IMR-90 (cell line): ENCODE results near the gene TERB1. TPM values are rescaled to one million over a fixed set of nuclear protein-coding genes. Genes with fewer than 3 reads are reported as not detected.

ENCODE experiments used
- ATAC-seq: fragments of 200-7000 bp; cut with Tn5 transposase; 2 replicates; pipeline ENCODE4 v1.9.1; 2020; ENCODE audit warnings: low read depth, mild to moderate bottlenecking, moderate library complexity
- BruUV-seq: library from RNA; stranded (reverse); fragments of 400-500 nt; replicated peaks from 2 replicates; lab custom pipeline; 2021; lab: Mats Ljungman, UMichigan
- CTCF ChIA-PET: fragments of 300-600 bp; formaldehyde crosslinking; extraction: SDS; loops from one replicate; lab custom pipeline; 2021; ENCODE audit warnings: antibody characterized with exemption; lab: Yijun Ruan, JAX
- POLR2A ChIA-PET: fragments of 300-600 bp; sonication (Branson Sonifier 250); formaldehyde crosslinking; loops from one replicate; lab custom pipeline; 2022; ENCODE audit warnings: antibody characterized with exemption; ENCODE audit not compliant: unreplicated experiment; lab: Charles Lee
- DNase-seq: peaks from one replicate; pipeline ENCODE4 v3.0.0; 2013
- H2AFZ ChIP-seq: replicated peaks from 2 replicates; pipeline ENCODE3; 2013; ENCODE audit warnings: low read length, mild to moderate bottlenecking; ENCODE audit not compliant: poor library complexity
- H2AK5ac ChIP-seq: 2 replicates; pipeline ENCODE4 v1.6.1; 2013; ENCODE audit warnings: low read depth, low read length, inconsistent platforms
- H2AK9ac ChIP-seq: replicated peaks from 2 replicates; pipeline ENCODE3; 2013; ENCODE audit warnings: mild to moderate bottlenecking, low read depth, low read length, moderate library complexity; ENCODE audit not compliant: poor library complexity
- H2BK120ac ChIP-seq: 2 replicates; pipeline ENCODE4 v1.6.1; 2013; ENCODE audit warnings: low read depth, low read length, inconsistent platforms
- H2BK15ac ChIP-seq: 3 replicates; pipeline ENCODE4 v1.6.1; 2013; ENCODE audit warnings: low read depth, low read length, inconsistent platforms
- H2BK20ac ChIP-seq: 2 replicates; pipeline ENCODE4 v1.6.1; 2013; ENCODE audit warnings: low read depth, mild to moderate bottlenecking, inconsistent platforms, low read length, moderate library complexity
- H2BK5ac ChIP-seq: 2 replicates; pipeline ENCODE4 v1.6.1; 2013; ENCODE audit warnings: mild to moderate bottlenecking, low read depth, low read length, inconsistent platforms; ENCODE audit not compliant: poor library complexity, severe bottlenecking
- H3K14ac ChIP-seq: replicated peaks from 2 replicates; pipeline ENCODE4 v1.6.1; 2013; ENCODE audit warnings: low read depth, low read length, inconsistent platforms
- H3K18ac ChIP-seq: 2 replicates; pipeline ENCODE4 v1.6.1; 2013; ENCODE audit warnings: low read depth, low read length, control low read depth
- H3K23ac ChIP-seq: 2 replicates; pipeline ENCODE4 v1.6.1; 2013; ENCODE audit warnings: low read depth, low read length, inconsistent platforms
- H3K27ac ChIP-seq: 2 replicates; pipeline ENCODE4 v1.5.1; 2013; ENCODE audit warnings: mild to moderate bottlenecking, control low read depth, low read length; ENCODE audit not compliant: insufficient read depth
- H3K27me3 ChIP-seq: 2 replicates; pipeline ENCODE4 v1.6.1; 2013; ENCODE audit warnings: low read length; ENCODE audit not compliant: control insufficient read depth, insufficient read depth
- H3K36me3 ChIP-seq: 2 replicates; pipeline ENCODE4 v1.6.1; 2013; ENCODE audit warnings: low read length, mixed read lengths; ENCODE audit not compliant: control insufficient read depth, insufficient read depth
- H3K4ac ChIP-seq: 2 replicates; pipeline ENCODE4 v1.6.1; 2013; ENCODE audit warnings: low read depth, low read length, inconsistent platforms
- H3K4me1 ChIP-seq: 2 replicates; pipeline ENCODE4 v1.6.1; 2013; ENCODE audit warnings: low read length, mixed read lengths; ENCODE audit not compliant: control insufficient read depth, insufficient read depth
- H3K4me2 ChIP-seq: 2 replicates; pipeline ENCODE4 v1.6.1; 2013; ENCODE audit warnings: low read depth, mild to moderate bottlenecking, control low read depth, low read length, moderate library complexity
- H3K4me3 ChIP-seq: 2 replicates; pipeline ENCODE4 v1.5.1; 2013; ENCODE audit warnings: low read depth, mild to moderate bottlenecking, control low read depth, low read length, moderate library complexity; ENCODE audit not compliant: insufficient read depth
- H3K56ac ChIP-seq: 2 replicates; pipeline ENCODE4 v1.6.1; 2013; ENCODE audit warnings: low read length, inconsistent platforms; ENCODE audit not compliant: insufficient read depth; ENCODE audit errors: extremely low read depth
- H3K79me1 ChIP-seq, 2 experiments: 2 replicates each; pipeline ENCODE4 v1.6.1; 2013; ENCODE audit warnings: low read length in 2 of 2, inconsistent platforms in 1 of 2, low read depth in 1 of 2
- H3K9ac ChIP-seq: 2 replicates; pipeline ENCODE4 v1.6.1; 2013; ENCODE audit warnings: low read depth, low read length, control low read depth
- H3K9me1 ChIP-seq: 2 replicates; pipeline ENCODE4 v1.6.1; 2013; ENCODE audit warnings: low read length, inconsistent platforms; ENCODE audit not compliant: insufficient read depth
- H3K9me3 ChIP-seq: 2 replicates; pipeline ENCODE4 v1.6.1; 2013; ENCODE audit warnings: low read length; ENCODE audit not compliant: control insufficient read depth, insufficient read depth
- H4K20me1 ChIP-seq: 2 replicates; pipeline ENCODE4 v1.6.1; 2013; ENCODE audit warnings: low read length, inconsistent platforms; ENCODE audit not compliant: insufficient read depth
- H4K5ac ChIP-seq: 2 replicates; pipeline ENCODE4 v1.6.1; 2013; ENCODE audit warnings: mild to moderate bottlenecking, low read depth, low read length, control low read depth
- H4K8ac ChIP-seq, 2 experiments: 2 replicates each; pipeline ENCODE4 v1.6.1; 2013; ENCODE audit warnings: low read depth in 2 of 2, low read length in 2 of 2, control low read depth in 1 of 2, inconsistent platforms in 1 of 2
- H4K91ac ChIP-seq: 2 replicates; pipeline ENCODE4 v1.6.1; 2013; ENCODE audit warnings: low read depth, low read length, inconsistent platforms; ENCODE audit not compliant: insufficient read depth
- BHLHE40 ChIP-seq: fragments of 150-350 bp; IDR thresholded peaks from 2 replicates; pipeline ENCODE4 v1.6.1; 2016; ENCODE audit warnings: mild to moderate bottlenecking, low read depth, low read length
- CEBPB ChIP-seq: IDR thresholded peaks from 2 replicates; pipeline ENCODE4 v1.6.1; 2012; ENCODE audit warnings: low read depth, low read length, improper control_type of control experiment
- CHD1 ChIP-seq: IDR thresholded peaks from 2 replicates; pipeline ENCODE4 v1.6.1; 2012; ENCODE audit warnings: low read depth, low read length, improper control_type of control experiment
- CTCF ChIP-seq: conservative IDR thresholded peaks from 2 replicates; pipeline ENCODE4 v1.5.1; 2012; ENCODE audit warnings: mild to moderate bottlenecking, low read depth, low read length, improper control_type of control experiment
- ELK1 ChIP-seq: fragments of 150-350 bp; IDR thresholded peaks from 2 replicates; pipeline ENCODE4 v1.6.1; 2016; ENCODE audit warnings: low read depth, mild to moderate bottlenecking, low read length, moderate library complexity, borderline replicate concordance
- FOS ChIP-seq: fragments of 150-350 bp; IDR thresholded peaks from 2 replicates; pipeline ENCODE4 v1.6.1; 2016; ENCODE audit warnings: low read depth, low read length
- MAFK ChIP-seq: IDR thresholded peaks from 2 replicates; pipeline ENCODE4 v1.6.1; 2012; ENCODE audit warnings: low read depth, low read length, improper control_type of control experiment
- MAZ ChIP-seq: IDR thresholded peaks from 2 replicates; pipeline ENCODE4 v1.6.1; 2012; ENCODE audit warnings: low read depth, mild to moderate bottlenecking, low read length, improper control_type of control experiment, moderate library complexity, borderline replicate concordance
- MXI1 ChIP-seq: IDR thresholded peaks from 2 replicates; pipeline ENCODE4 v1.6.1; 2012; ENCODE audit warnings: low read depth, mild to moderate bottlenecking, low read length, moderate library complexity, borderline replicate concordance
- NFE2L2 ChIP-seq: fragments of 150-350 bp; IDR thresholded peaks from 2 replicates; pipeline ENCODE4 v1.6.1; 2016; ENCODE audit warnings: low read depth, mild to moderate bottlenecking, low read length
- POLR2A ChIP-seq: IDR thresholded peaks from 2 replicates; pipeline ENCODE4 v1.6.1; 2012; ENCODE audit warnings: mild to moderate bottlenecking, low read depth, low read length
- RAD21 ChIP-seq: IDR thresholded peaks from 2 replicates; pipeline ENCODE4 v1.6.1; 2012; ENCODE audit warnings: low read length, improper control_type of control experiment
- RCOR1 ChIP-seq: IDR thresholded peaks from 2 replicates; pipeline ENCODE4 v1.6.1; 2012; ENCODE audit warnings: mild to moderate bottlenecking, low read length, improper control_type of control experiment; ENCODE audit not compliant: insufficient replicate concordance
- RFX5 ChIP-seq: IDR thresholded peaks from 2 replicates; pipeline ENCODE4 v1.8.0; 2012; ENCODE audit warnings: low read depth, mild to moderate bottlenecking, low read length, moderate library complexity
- SMC3 ChIP-seq: fragments of 150-350 bp; IDR thresholded peaks from 2 replicates; pipeline ENCODE4 v1.6.1; 2016; ENCODE audit warnings: low read depth, mild to moderate bottlenecking, antibody characterized with exemption, low read length, moderate library complexity
- WGBS, 2 experiments: methylation state at CpG; one replicate each; pipeline versions ENCODE4 v1.1.5 to v1.1.7; 2013; ENCODE audit warnings: missing lambda C conversion rate in 2 of 2; ENCODE audit not compliant: insufficient read length in 1 of 2; ENCODE audit errors: extremely low coverage in 2 of 2; 5-methylcytosine and 5-hydroxymethylcytosine counted together
- dilution Hi-C: fragments of 300-500 bp; cut with HindIII; formaldehyde crosslinking; loops from one replicate; pipeline ENCODE4 v1.14.3; 2018; ENCODE audit warnings: low sequenced_read_pairs; ENCODE audit not compliant: unreplicated experiment
- in situ Hi-C: fragments of 300-500 bp; cut with MboI; formaldehyde crosslinking; loops from 3 replicates; pipeline ENCODE4 v1.14.3; 2019; ENCODE audit warnings: low sequenced_read_pairs, inconsistent platforms, mixed read lengths
- intact Hi-C: fragments of 100-400 bp; cut with micrococcal nuclease; formaldehyde crosslinking; loops from 2 replicates; pipeline ENCODE4 v1.10.0; 2022
- polyA plus RNA-seq, 3 experiments: library from polyadenylated mRNA; depleted of rRNA; stranded (reverse); fragments of >200 nt; gene quantifications; 2 replicates each; pipeline ENCODE4 v1.2.3, GENCODE V29; 2012; ENCODE audit warnings: low replicate concordance in 1 of 3
- total RNA-seq: library from RNA; depleted of rRNA; stranded (reverse); fragments of >200 nt; gene quantifications from 2 replicates; pipeline ENCODE4 v1.2.3, GENCODE V29; 2012
- TF ChIP-seq, protein P1 (sequence below): fragments of 150-350 bp; IDR thresholded peaks from 2 replicates; pipeline ENCODE4 v1.6.1; 2017; ENCODE audit warnings: mild to moderate bottlenecking, antibody characterized with exemption, low read length, low read depth

TERB1 gene
- total and polyA plus RNA-seq, 2 of the 4 experiments (the other 2 are of a cell fraction), result not detected

DNA sequence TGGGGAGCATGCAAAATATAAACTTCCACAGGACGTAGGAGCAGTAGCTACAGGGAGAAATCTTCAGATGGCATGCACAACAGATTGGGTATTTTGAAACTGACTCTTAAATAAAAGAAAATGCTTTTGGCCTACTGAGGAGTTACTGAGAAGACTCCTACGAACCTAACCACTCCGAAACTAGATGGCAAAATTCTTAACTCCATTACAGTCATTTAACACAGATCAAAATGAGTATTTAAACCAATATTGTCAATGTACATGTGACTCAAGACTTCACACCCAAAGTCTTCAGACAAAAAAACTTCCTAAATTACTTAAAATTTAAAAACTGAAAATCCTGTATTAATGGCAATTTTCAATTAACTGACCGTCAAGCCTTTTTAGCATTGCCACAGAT is 8.4 kb upstream of the TERB1 start:
- Histone ChIP-seq H3K9me1 (no peaks in the 10 kb centered on the region), H2BK120ac (no peak overlapping the region), H3K18ac (no peak overlapping the region), H3K9ac (no peak overlapping the region), H3K23ac (no peak overlapping the region), H3K56ac (no peak overlapping the region), H3K4me2 (no peak overlapping the region), H4K8ac (no peak overlapping the region), H3K27ac (no peak overlapping the region), H3K14ac (no peak overlapping the region), H3K4ac (no peak overlapping the region), H2BK5ac (no peak overlapping the region), H2BK15ac (no peak overlapping the region), H3K36me3 (peaks cover 29% of the 10 kb centered on the region), H3K4me1 (no peaks in the 10 kb centered on the region), H3K4me3 (no peak overlapping the region), H4K5ac (no peak overlapping the region), H3K79me1 (no peaks in the 10 kb centered on the region), H2AK9ac (no peak overlapping the region), H4K20me1 (no peaks in the 10 kb centered on the region), H3K9me3 (no peaks in the 10 kb centered on the region), H3K27me3 (no peaks in the 10 kb centered on the region), H2AFZ (no peak overlapping the region), H2AK5ac (no peak overlapping the region), H4K91ac (no peak overlapping the region), H2BK20ac (no peak overlapping the region)
- dilution Hi-C loops (no loop called here), intact Hi-C loops (no loop called here), in situ Hi-C loops (no loop called here)
- no CpG with 5 or more reads among the region's 4 CpGs for WGBS, 2 experiments
- DNase-seq (no peak), ATAC-seq (no peak)
- no TSS peak for BruUV-seq
- ChIA-PET CTCF (interaction anchor here (3.1 kb wide), 1 partner anchor 21 kb away, joined by 11 read pairs; the partner anchor contains the start of gene NAE1), POLR2A (no interaction called here)
- no peak for TF ChIP-seq RFX5
- no peak for TF ChIP-seq ELK1
- no peak for TF ChIP-seq CTCF
- no peak for TF ChIP-seq FOS
- no peak for TF ChIP-seq MAFK
- TF ChIP-seq SMC3, result no peak
- TF ChIP-seq, protein P1, sequence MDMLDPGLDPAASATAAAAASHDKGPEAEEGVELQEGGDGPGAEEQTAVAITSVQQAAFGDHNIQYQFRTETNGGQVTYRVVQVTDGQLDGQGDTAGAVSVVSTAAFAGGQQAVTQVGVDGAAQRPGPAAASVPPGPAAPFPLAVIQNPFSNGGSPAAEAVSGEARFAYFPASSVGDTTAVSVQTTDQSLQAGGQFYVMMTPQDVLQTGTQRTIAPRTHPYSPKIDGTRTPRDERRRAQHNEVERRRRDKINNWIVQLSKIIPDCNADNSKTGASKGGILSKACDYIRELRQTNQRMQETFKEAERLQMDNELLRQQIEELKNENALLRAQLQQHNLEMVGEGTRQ, result no peak
- no peak for TF ChIP-seq MXI1
- no peak for TF ChIP-seq RAD21
- TF ChIP-seq BHLHE40, result no peak
- TF ChIP-seq CHD1, result no peak
- no peak for TF ChIP-seq CEBPB
- no peak for TF ChIP-seq NFE2L2
- TF ChIP-seq POLR2A, result no peak
- no peak for TF ChIP-seq MAZ
- TF ChIP-seq RCOR1, result no peak
